ENCODE measurements around the gene PTPN23.

DNA sequence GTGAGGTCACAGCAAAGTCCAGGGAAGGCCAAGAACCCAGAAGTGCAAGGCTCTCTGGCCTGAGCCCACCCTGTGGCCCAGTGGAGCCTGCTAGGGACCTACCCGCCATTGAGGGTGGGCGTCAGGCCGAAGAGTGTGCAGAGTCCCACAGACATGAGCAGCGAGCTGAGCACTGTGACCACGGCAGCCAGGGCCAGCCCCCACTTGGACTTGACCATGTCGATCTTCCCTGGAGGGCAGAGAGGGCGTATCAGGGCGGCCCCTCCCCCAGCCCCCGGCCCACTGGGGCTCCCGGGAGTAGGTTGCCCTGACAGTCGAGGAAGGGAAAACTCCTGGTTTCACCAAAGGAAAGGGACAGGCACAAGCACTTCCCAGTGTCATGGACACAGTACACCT lies 44.6 kb downstream of the PTPN23 start:
- no peak for TF ChIP-seq ZNF280D (CRISPR knock-in tag; IDR thresholded peaks at IDR 0.05)
- no peak for TF ChIP-seq ZNF780A (CRISPR knock-in tag; IDR thresholded peaks at IDR 0.05)
- TF ChIP-seq EZH2 (conservative IDR thresholded peaks at IDR 0.05; ENCODE audit: low read depth, low read length): no peak
- TF ChIP-seq, protein P1, sequence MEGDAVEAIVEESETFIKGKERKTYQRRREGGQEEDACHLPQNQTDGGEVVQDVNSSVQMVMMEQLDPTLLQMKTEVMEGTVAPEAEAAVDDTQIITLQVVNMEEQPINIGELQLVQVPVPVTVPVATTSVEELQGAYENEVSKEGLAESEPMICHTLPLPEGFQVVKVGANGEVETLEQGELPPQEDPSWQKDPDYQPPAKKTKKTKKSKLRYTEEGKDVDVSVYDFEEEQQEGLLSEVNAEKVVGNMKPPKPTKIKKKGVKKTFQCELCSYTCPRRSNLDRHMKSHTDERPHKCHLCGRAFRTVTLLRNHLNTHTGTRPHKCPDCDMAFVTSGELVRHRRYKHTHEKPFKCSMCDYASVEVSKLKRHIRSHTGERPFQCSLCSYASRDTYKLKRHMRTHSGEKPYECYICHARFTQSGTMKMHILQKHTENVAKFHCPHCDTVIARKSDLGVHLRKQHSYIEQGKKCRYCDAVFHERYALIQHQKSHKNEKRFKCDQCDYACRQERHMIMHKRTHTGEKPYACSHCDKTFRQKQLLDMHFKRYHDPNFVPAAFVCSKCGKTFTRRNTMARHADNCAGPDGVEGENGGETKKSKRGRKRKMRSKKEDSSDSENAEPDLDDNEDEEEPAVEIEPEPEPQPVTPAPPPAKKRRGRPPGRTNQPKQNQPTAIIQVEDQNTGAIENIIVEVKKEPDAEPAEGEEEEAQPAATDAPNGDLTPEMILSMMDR (CRISPR knock-in tag; IDR thresholded peaks at IDR 0.05): no peak
- TF ChIP-seq ZFP82 (CRISPR knock-in tag; IDR thresholded peaks at IDR 0.05; ENCODE audit: borderline replicate concordance): no peak
- no peak for TF ChIP-seq GPN1 (CRISPR knock-in tag; IDR thresholded peaks at IDR 0.05; ENCODE audit: borderline replicate concordance)

Data from HepG2 (cell line).